Measurements from ENCODE around the gene ACSM6.

DNA sequence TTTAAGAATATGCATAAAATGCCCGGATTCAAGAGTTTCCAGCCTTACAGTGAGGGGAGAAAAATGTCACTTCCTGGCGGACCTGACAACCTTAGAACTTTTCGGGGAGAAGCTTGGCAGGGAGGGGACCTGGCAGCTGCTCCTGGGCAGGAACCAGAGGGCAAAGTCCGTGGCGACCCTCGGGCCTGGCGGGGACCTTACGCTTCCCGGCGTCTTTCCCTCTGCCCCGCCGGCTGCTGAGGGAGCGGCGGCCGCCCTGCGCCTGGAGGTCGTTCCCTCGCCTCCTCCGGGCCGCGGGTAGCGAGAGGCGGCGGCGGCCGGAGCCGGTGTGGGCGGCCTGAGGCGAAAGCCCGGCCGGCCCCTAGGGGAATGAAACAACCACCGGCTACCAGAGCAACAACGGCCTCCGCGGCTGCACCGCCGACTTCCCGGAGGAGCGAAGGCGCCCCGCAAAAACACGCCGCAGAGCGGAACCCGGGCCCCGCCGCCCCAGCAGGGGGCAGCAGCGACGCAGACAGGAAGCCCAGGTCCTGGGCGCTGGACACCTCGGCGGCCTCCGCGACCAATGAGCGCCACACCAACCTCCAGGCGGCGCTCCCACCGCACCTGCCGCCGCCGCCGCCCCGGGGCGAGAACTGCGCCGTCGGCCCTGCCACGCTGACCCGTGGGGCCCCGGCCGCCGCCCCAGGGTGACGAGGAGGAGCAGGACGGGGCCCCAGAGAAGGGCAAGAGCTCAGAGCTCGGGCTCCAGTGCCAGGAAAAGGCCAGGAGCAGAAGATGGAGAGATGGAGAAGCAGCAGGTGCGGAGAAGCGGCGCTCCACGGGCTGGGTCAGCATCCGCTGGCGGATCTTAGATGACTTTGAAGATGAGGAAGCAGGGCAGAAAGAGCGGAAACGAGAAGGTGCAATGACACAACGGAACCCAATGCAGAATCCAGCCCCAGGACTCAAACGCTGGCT, 10.5 kb upstream of the ACSM6 start:
- TF ChIP-seq POLR2AphosphoS5 (IDR thresholded peaks at IDR 0.05) (peak; percentile 66 to 72), POLR2A (IDR thresholded peaks at IDR 0.05; ENCODE audit: low read depth) (no peak)
- TF ChIP-seq, protein P1, sequence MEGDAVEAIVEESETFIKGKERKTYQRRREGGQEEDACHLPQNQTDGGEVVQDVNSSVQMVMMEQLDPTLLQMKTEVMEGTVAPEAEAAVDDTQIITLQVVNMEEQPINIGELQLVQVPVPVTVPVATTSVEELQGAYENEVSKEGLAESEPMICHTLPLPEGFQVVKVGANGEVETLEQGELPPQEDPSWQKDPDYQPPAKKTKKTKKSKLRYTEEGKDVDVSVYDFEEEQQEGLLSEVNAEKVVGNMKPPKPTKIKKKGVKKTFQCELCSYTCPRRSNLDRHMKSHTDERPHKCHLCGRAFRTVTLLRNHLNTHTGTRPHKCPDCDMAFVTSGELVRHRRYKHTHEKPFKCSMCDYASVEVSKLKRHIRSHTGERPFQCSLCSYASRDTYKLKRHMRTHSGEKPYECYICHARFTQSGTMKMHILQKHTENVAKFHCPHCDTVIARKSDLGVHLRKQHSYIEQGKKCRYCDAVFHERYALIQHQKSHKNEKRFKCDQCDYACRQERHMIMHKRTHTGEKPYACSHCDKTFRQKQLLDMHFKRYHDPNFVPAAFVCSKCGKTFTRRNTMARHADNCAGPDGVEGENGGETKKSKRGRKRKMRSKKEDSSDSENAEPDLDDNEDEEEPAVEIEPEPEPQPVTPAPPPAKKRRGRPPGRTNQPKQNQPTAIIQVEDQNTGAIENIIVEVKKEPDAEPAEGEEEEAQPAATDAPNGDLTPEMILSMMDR (IDR thresholded peaks at IDR 0.05), result peak; percentile 89 to 98 (median 92)
